IMR-90 (cell line): ENCODE data around the gene C10orf71. TPM values are rescaled to one million over a fixed set of nuclear protein-coding genes. Genes with fewer than 3 reads are reported as not detected.

Source experiments
- ATAC-seq: fragments of 200-7000 bp; cut with Tn5 transposase; 2 replicates; pipeline ENCODE4 v1.9.1; 2020; ENCODE audit warnings: low read depth, mild to moderate bottlenecking, moderate library complexity
- BruUV-seq: library from RNA; stranded (reverse); fragments of 400-500 nt; replicated peaks from 2 replicates; lab custom pipeline; 2021; lab: Mats Ljungman, UMichigan
- CTCF ChIA-PET: fragments of 300-600 bp; formaldehyde crosslinking; extraction: SDS; loops from one replicate; lab custom pipeline; 2021; ENCODE audit warnings: antibody characterized with exemption; lab: Yijun Ruan, JAX
- POLR2A ChIA-PET: fragments of 300-600 bp; sonication (Branson Sonifier 250); formaldehyde crosslinking; loops from one replicate; lab custom pipeline; 2022; ENCODE audit warnings: antibody characterized with exemption; ENCODE audit not compliant: unreplicated experiment; lab: Charles Lee
- DNase-seq: peaks from one replicate; pipeline ENCODE4 v3.0.0; 2013
- H2AFZ ChIP-seq: replicated peaks from 2 replicates; pipeline ENCODE3; 2013; ENCODE audit warnings: low read length, mild to moderate bottlenecking; ENCODE audit not compliant: poor library complexity
- H2AK5ac ChIP-seq: 2 replicates; pipeline ENCODE4 v1.6.1; 2013; ENCODE audit warnings: low read depth, low read length, inconsistent platforms
- H2AK9ac ChIP-seq: replicated peaks from 2 replicates; pipeline ENCODE3; 2013; ENCODE audit warnings: mild to moderate bottlenecking, low read depth, low read length, moderate library complexity; ENCODE audit not compliant: poor library complexity
- H2BK120ac ChIP-seq: 2 replicates; pipeline ENCODE4 v1.6.1; 2013; ENCODE audit warnings: low read depth, low read length, inconsistent platforms
- H2BK15ac ChIP-seq: 3 replicates; pipeline ENCODE4 v1.6.1; 2013; ENCODE audit warnings: low read depth, low read length, inconsistent platforms
- H2BK20ac ChIP-seq: 2 replicates; pipeline ENCODE4 v1.6.1; 2013; ENCODE audit warnings: low read depth, mild to moderate bottlenecking, inconsistent platforms, low read length, moderate library complexity
- H2BK5ac ChIP-seq: 2 replicates; pipeline ENCODE4 v1.6.1; 2013; ENCODE audit warnings: mild to moderate bottlenecking, low read depth, low read length, inconsistent platforms; ENCODE audit not compliant: poor library complexity, severe bottlenecking
- H3K14ac ChIP-seq: replicated peaks from 2 replicates; pipeline ENCODE4 v1.6.1; 2013; ENCODE audit warnings: low read depth, low read length, inconsistent platforms
- H3K18ac ChIP-seq: 2 replicates; pipeline ENCODE4 v1.6.1; 2013; ENCODE audit warnings: low read depth, low read length, control low read depth
- H3K23ac ChIP-seq: 2 replicates; pipeline ENCODE4 v1.6.1; 2013; ENCODE audit warnings: low read depth, low read length, inconsistent platforms
- H3K27ac ChIP-seq: 2 replicates; pipeline ENCODE4 v1.5.1; 2013; ENCODE audit warnings: mild to moderate bottlenecking, control low read depth, low read length; ENCODE audit not compliant: insufficient read depth
- H3K27me3 ChIP-seq: 2 replicates; pipeline ENCODE4 v1.6.1; 2013; ENCODE audit warnings: low read length; ENCODE audit not compliant: control insufficient read depth, insufficient read depth
- H3K36me3 ChIP-seq: 2 replicates; pipeline ENCODE4 v1.6.1; 2013; ENCODE audit warnings: low read length, mixed read lengths; ENCODE audit not compliant: control insufficient read depth, insufficient read depth
- H3K4ac ChIP-seq: 2 replicates; pipeline ENCODE4 v1.6.1; 2013; ENCODE audit warnings: low read depth, low read length, inconsistent platforms
- H3K4me1 ChIP-seq: 2 replicates; pipeline ENCODE4 v1.6.1; 2013; ENCODE audit warnings: low read length, mixed read lengths; ENCODE audit not compliant: control insufficient read depth, insufficient read depth
- H3K4me2 ChIP-seq: 2 replicates; pipeline ENCODE4 v1.6.1; 2013; ENCODE audit warnings: low read depth, mild to moderate bottlenecking, control low read depth, low read length, moderate library complexity
- H3K4me3 ChIP-seq: 2 replicates; pipeline ENCODE4 v1.5.1; 2013; ENCODE audit warnings: low read depth, mild to moderate bottlenecking, control low read depth, low read length, moderate library complexity; ENCODE audit not compliant: insufficient read depth
- H3K56ac ChIP-seq: 2 replicates; pipeline ENCODE4 v1.6.1; 2013; ENCODE audit warnings: low read length, inconsistent platforms; ENCODE audit not compliant: insufficient read depth; ENCODE audit errors: extremely low read depth
- H3K79me1 ChIP-seq, 2 experiments: 2 replicates each; pipeline ENCODE4 v1.6.1; 2013; ENCODE audit warnings: low read length in 2 of 2, inconsistent platforms in 1 of 2, low read depth in 1 of 2
- H3K9ac ChIP-seq: 2 replicates; pipeline ENCODE4 v1.6.1; 2013; ENCODE audit warnings: low read depth, low read length, control low read depth
- H3K9me1 ChIP-seq: 2 replicates; pipeline ENCODE4 v1.6.1; 2013; ENCODE audit warnings: low read length, inconsistent platforms; ENCODE audit not compliant: insufficient read depth
- H3K9me3 ChIP-seq: 2 replicates; pipeline ENCODE4 v1.6.1; 2013; ENCODE audit warnings: low read length; ENCODE audit not compliant: control insufficient read depth, insufficient read depth
- H4K20me1 ChIP-seq: 2 replicates; pipeline ENCODE4 v1.6.1; 2013; ENCODE audit warnings: low read length, inconsistent platforms; ENCODE audit not compliant: insufficient read depth
- H4K5ac ChIP-seq: 2 replicates; pipeline ENCODE4 v1.6.1; 2013; ENCODE audit warnings: mild to moderate bottlenecking, low read depth, low read length, control low read depth
- H4K8ac ChIP-seq, 2 experiments: 2 replicates each; pipeline ENCODE4 v1.6.1; 2013; ENCODE audit warnings: low read depth in 2 of 2, low read length in 2 of 2, control low read depth in 1 of 2, inconsistent platforms in 1 of 2
- H4K91ac ChIP-seq: 2 replicates; pipeline ENCODE4 v1.6.1; 2013; ENCODE audit warnings: low read depth, low read length, inconsistent platforms; ENCODE audit not compliant: insufficient read depth
- BHLHE40 ChIP-seq: fragments of 150-350 bp; IDR thresholded peaks from 2 replicates; pipeline ENCODE4 v1.6.1; 2016; ENCODE audit warnings: mild to moderate bottlenecking, low read depth, low read length
- CEBPB ChIP-seq: IDR thresholded peaks from 2 replicates; pipeline ENCODE4 v1.6.1; 2012; ENCODE audit warnings: low read depth, low read length, improper control_type of control experiment
- CHD1 ChIP-seq: IDR thresholded peaks from 2 replicates; pipeline ENCODE4 v1.6.1; 2012; ENCODE audit warnings: low read depth, low read length, improper control_type of control experiment
- FOS ChIP-seq: fragments of 150-350 bp; IDR thresholded peaks from 2 replicates; pipeline ENCODE4 v1.6.1; 2016; ENCODE audit warnings: low read depth, low read length
- MAZ ChIP-seq: IDR thresholded peaks from 2 replicates; pipeline ENCODE4 v1.6.1; 2012; ENCODE audit warnings: low read depth, mild to moderate bottlenecking, low read length, improper control_type of control experiment, moderate library complexity, borderline replicate concordance
- MXI1 ChIP-seq: IDR thresholded peaks from 2 replicates; pipeline ENCODE4 v1.6.1; 2012; ENCODE audit warnings: low read depth, mild to moderate bottlenecking, low read length, moderate library complexity, borderline replicate concordance
- NFE2L2 ChIP-seq: fragments of 150-350 bp; IDR thresholded peaks from 2 replicates; pipeline ENCODE4 v1.6.1; 2016; ENCODE audit warnings: low read depth, mild to moderate bottlenecking, low read length
- POLR2A ChIP-seq: IDR thresholded peaks from 2 replicates; pipeline ENCODE4 v1.6.1; 2012; ENCODE audit warnings: mild to moderate bottlenecking, low read depth, low read length
- RAD21 ChIP-seq: IDR thresholded peaks from 2 replicates; pipeline ENCODE4 v1.6.1; 2012; ENCODE audit warnings: low read length, improper control_type of control experiment
- RCOR1 ChIP-seq: IDR thresholded peaks from 2 replicates; pipeline ENCODE4 v1.6.1; 2012; ENCODE audit warnings: mild to moderate bottlenecking, low read length, improper control_type of control experiment; ENCODE audit not compliant: insufficient replicate concordance
- RFX5 ChIP-seq: IDR thresholded peaks from 2 replicates; pipeline ENCODE4 v1.8.0; 2012; ENCODE audit warnings: low read depth, mild to moderate bottlenecking, low read length, moderate library complexity
- SMC3 ChIP-seq: fragments of 150-350 bp; IDR thresholded peaks from 2 replicates; pipeline ENCODE4 v1.6.1; 2016; ENCODE audit warnings: low read depth, mild to moderate bottlenecking, antibody characterized with exemption, low read length, moderate library complexity
- WGBS, 2 experiments: methylation state at CpG; one replicate each; pipeline versions ENCODE4 v1.1.5 to v1.1.7; 2013; ENCODE audit warnings: missing lambda C conversion rate in 2 of 2; ENCODE audit not compliant: insufficient read length in 1 of 2; ENCODE audit errors: extremely low coverage in 2 of 2; 5-methylcytosine and 5-hydroxymethylcytosine counted together
- dilution Hi-C: fragments of 300-500 bp; cut with HindIII; formaldehyde crosslinking; loops from one replicate; pipeline ENCODE4 v1.14.3; 2018; ENCODE audit warnings: low sequenced_read_pairs; ENCODE audit not compliant: unreplicated experiment
- in situ Hi-C: fragments of 300-500 bp; cut with MboI; formaldehyde crosslinking; loops from 3 replicates; pipeline ENCODE4 v1.14.3; 2019; ENCODE audit warnings: low sequenced_read_pairs, inconsistent platforms, mixed read lengths
- intact Hi-C: fragments of 100-400 bp; cut with micrococcal nuclease; formaldehyde crosslinking; loops from 2 replicates; pipeline ENCODE4 v1.10.0; 2022
- polyA plus RNA-seq, 3 experiments: library from polyadenylated mRNA; depleted of rRNA; stranded (reverse); fragments of >200 nt; gene quantifications; 2 replicates each; pipeline ENCODE4 v1.2.3, GENCODE V29; 2012; ENCODE audit warnings: low replicate concordance in 1 of 3
- total RNA-seq: library from RNA; depleted of rRNA; stranded (reverse); fragments of >200 nt; gene quantifications from 2 replicates; pipeline ENCODE4 v1.2.3, GENCODE V29; 2012
- TF ChIP-seq, protein P1 (sequence below): fragments of 150-350 bp; IDR thresholded peaks from 2 replicates; pipeline ENCODE4 v1.6.1; 2017; ENCODE audit warnings: mild to moderate bottlenecking, antibody characterized with exemption, low read length, low read depth
- TF ChIP-seq, protein P2 (sequence below): fragments of 150-350 bp; IDR thresholded peaks from 2 replicates; pipeline ENCODE4 v1.6.1; 2016; ENCODE audit warnings: low read depth, mild to moderate bottlenecking, low read length, moderate library complexity, borderline replicate concordance
- TF ChIP-seq, protein P3 (sequence below): conservative IDR thresholded peaks from 2 replicates; pipeline ENCODE4 v1.5.1; 2012; ENCODE audit warnings: mild to moderate bottlenecking, low read depth, low read length, improper control_type of control experiment

Gene C10orf71
- total and polyA plus RNA-seq, 2 of the 4 experiments (the other 2 are of a cell fraction) = not detected

DNA sequence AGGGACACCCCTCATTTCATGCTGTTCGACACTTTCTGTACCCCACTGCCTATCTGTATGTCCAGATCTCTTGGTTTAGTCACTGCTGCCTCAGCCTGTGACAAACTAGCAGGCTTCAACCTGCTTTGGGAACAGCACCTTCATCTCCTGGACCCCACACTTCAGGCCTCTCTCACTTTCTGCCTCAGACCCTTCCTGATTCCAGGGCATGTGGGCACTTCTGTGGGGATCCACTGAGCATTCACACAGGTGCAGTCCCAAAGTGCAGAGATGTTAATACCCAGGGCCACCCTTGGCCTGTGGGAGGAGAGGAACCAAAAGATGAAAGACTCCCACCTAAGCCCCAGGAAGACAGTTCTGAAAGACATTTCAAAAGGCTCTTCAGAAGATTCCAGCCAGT, 29.4 kb upstream of the C10orf71 start:
- Histone ChIP-seq H3K27me3 (peaks cover 7% of the 10 kb centered on the region), H3K9me3 (no peaks in the 10 kb centered on the region; the same call in 1 of the 2 replicates), H3K4me1 (no peaks in the 10 kb centered on the region), H4K91ac (no peak overlapping the region), H2BK15ac (no peak overlapping the region), H3K4me2 (no peak overlapping the region), H2AK9ac (no peak overlapping the region), H3K14ac (no peak overlapping the region), H2BK120ac (no peak overlapping the region), H3K56ac (no peak overlapping the region), H3K36me3 (no peaks in the 10 kb centered on the region), H3K18ac (no peak overlapping the region), H3K79me1 (no peaks in the 10 kb centered on the region), H2BK5ac (no peak overlapping the region), H3K9me1 (no peaks in the 10 kb centered on the region), H2BK20ac (no peak overlapping the region), H2AFZ (no peak overlapping the region), H2AK5ac (no peak overlapping the region), H3K27ac (no peak overlapping the region), H3K4ac (no peak overlapping the region), H3K9ac (no peak overlapping the region), H3K23ac (no peak overlapping the region), H4K5ac (no peak overlapping the region), H3K4me3 (no peak overlapping the region), H4K8ac (no peak overlapping the region), H4K20me1 (no peaks in the 10 kb centered on the region)
- DNase-seq = no peak
- dilution Hi-C loops (no loop called here), intact Hi-C loops (no loop called here), in situ Hi-C loops (no loop called here)
- BruUV-seq = no TSS peak
- 73% methylated on average over 1 of the region's 1 CpG; no CpG with 5 or more reads in 1 of the 2 experiments for WGBS, 2 experiments
- POLR2A ChIA-PET = no interaction called here
- no peak for ATAC-seq
- TF ChIP-seq SMC3 = no peak
- no peak for TF ChIP-seq BHLHE40
- TF ChIP-seq MAZ = no peak
- TF ChIP-seq CEBPB = no peak
- TF ChIP-seq, protein P1, sequence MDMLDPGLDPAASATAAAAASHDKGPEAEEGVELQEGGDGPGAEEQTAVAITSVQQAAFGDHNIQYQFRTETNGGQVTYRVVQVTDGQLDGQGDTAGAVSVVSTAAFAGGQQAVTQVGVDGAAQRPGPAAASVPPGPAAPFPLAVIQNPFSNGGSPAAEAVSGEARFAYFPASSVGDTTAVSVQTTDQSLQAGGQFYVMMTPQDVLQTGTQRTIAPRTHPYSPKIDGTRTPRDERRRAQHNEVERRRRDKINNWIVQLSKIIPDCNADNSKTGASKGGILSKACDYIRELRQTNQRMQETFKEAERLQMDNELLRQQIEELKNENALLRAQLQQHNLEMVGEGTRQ = no peak
- TF ChIP-seq RCOR1 = no peak
- TF ChIP-seq FOS = no peak
- TF ChIP-seq RFX5 = no peak
- no peak for TF ChIP-seq POLR2A
- TF ChIP-seq MXI1 = no peak
- TF ChIP-seq CHD1 = no peak
- TF ChIP-seq, protein P2, sequence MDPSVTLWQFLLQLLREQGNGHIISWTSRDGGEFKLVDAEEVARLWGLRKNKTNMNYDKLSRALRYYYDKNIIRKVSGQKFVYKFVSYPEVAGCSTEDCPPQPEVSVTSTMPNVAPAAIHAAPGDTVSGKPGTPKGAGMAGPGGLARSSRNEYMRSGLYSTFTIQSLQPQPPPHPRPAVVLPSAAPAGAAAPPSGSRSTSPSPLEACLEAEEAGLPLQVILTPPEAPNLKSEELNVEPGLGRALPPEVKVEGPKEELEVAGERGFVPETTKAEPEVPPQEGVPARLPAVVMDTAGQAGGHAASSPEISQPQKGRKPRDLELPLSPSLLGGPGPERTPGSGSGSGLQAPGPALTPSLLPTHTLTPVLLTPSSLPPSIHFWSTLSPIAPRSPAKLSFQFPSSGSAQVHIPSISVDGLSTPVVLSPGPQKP = no peak
- no peak for TF ChIP-seq NFE2L2
- no peak for TF ChIP-seq RAD21
- TF ChIP-seq, protein P3, sequence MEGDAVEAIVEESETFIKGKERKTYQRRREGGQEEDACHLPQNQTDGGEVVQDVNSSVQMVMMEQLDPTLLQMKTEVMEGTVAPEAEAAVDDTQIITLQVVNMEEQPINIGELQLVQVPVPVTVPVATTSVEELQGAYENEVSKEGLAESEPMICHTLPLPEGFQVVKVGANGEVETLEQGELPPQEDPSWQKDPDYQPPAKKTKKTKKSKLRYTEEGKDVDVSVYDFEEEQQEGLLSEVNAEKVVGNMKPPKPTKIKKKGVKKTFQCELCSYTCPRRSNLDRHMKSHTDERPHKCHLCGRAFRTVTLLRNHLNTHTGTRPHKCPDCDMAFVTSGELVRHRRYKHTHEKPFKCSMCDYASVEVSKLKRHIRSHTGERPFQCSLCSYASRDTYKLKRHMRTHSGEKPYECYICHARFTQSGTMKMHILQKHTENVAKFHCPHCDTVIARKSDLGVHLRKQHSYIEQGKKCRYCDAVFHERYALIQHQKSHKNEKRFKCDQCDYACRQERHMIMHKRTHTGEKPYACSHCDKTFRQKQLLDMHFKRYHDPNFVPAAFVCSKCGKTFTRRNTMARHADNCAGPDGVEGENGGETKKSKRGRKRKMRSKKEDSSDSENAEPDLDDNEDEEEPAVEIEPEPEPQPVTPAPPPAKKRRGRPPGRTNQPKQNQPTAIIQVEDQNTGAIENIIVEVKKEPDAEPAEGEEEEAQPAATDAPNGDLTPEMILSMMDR = no peak
- CTCF ChIA-PET = no interaction called here
